PC-3 (cell line): ENCODE measurements around the gene CLASP2. TPM values are rescaled to one million over a fixed set of nuclear protein-coding genes. Genes with fewer than 3 reads are reported as not detected.

Experiments
- ATAC-seq: fragments of 200-7000 bp; cut with Tn5 transposase; 2 replicates; pipeline ENCODE4 v1.9.1; 2020; ENCODE audit warnings: mild to moderate bottlenecking, moderate library complexity
- BruUV-seq: library from RNA; stranded (reverse); fragments of 400-500 nt; replicated peaks from 2 replicates; lab custom pipeline; 2021; lab: Mats Ljungman, UMichigan
- CTCF ChIA-PET: fragments of 300-600 bp; sonication (Branson Sonifier 250); formaldehyde crosslinking; loops from one replicate; lab custom pipeline; 2022; ENCODE audit warnings: antibody characterized with exemption; lab: Charles Lee
- POLR2A ChIA-PET: fragments of 300-600 bp; sonication (Branson Sonifier 250); formaldehyde crosslinking; loops from one replicate; lab custom pipeline; 2022; ENCODE audit warnings: antibody characterized with exemption; ENCODE audit not compliant: unreplicated experiment; lab: Charles Lee
- DNase-seq: peaks from one replicate; pipeline ENCODE4 v3.0.0-alpha.2; 2015
- H2AFZ ChIP-seq: fragments of 300-600 bp; sonication (generic); 2 replicates; pipeline ENCODE4 v1.6.0; 2016; ENCODE audit warnings: antibody characterized with exemption, low read length
- H3F3A ChIP-seq: fragments of 300-600 bp; sonication (generic); one replicate; pipeline ENCODE4 v1.6.0; 2017; ENCODE audit warnings: antibody characterized with exemption, low read length, control low read depth, mild to moderate bottlenecking; ENCODE audit not compliant: unreplicated experiment
- H3K27ac ChIP-seq: fragments of 300-600 bp; sonication (generic); 2 replicates; pipeline ENCODE4 v1.5.1; 2016; ENCODE audit warnings: mild to moderate bottlenecking, low read length
- H3K27me3 ChIP-seq: fragments of 300-600 bp; sonication (generic); 2 replicates; pipeline ENCODE4 v1.6.1; 2016; ENCODE audit warnings: low read length, mixed read lengths
- H3K36me3 ChIP-seq: fragments of 300-600 bp; sonication (generic); 2 replicates; pipeline ENCODE4 v1.6.1; 2016; ENCODE audit warnings: low read depth, mixed run types, low read length, mixed read lengths
- H3K4me1 ChIP-seq: fragments of 300-600 bp; sonication (generic); 2 replicates; pipeline ENCODE4 v1.5.1; 2016; ENCODE audit warnings: low read length; ENCODE audit not compliant: insufficient read depth
- H3K4me2 ChIP-seq: fragments of 300-600 bp; sonication (generic); 2 replicates; pipeline ENCODE4 v1.6.0; 2016; ENCODE audit warnings: low read length
- H3K4me3 ChIP-seq: fragments of 300-600 bp; sonication (generic); 2 replicates; pipeline ENCODE4 v1.5.1; 2016; ENCODE audit warnings: mild to moderate bottlenecking, low read length, mixed read lengths
- H3K79me2 ChIP-seq: fragments of 300-600 bp; sonication (generic); 2 replicates; pipeline ENCODE4 v1.6.1; 2017; ENCODE audit warnings: low read length, mixed read lengths
- H3K9ac ChIP-seq: fragments of 300-600 bp; sonication (generic); 2 replicates; pipeline ENCODE4 v1.6.0; 2016; ENCODE audit warnings: mild to moderate bottlenecking, low read length
- H3K9me2 ChIP-seq: fragments of 300-600 bp; sonication (generic); replicated peaks from 2 replicates; pipeline ENCODE4 v1.6.1; 2016; ENCODE audit warnings: mixed run types, low read length, mixed read lengths
- H3K9me3 ChIP-seq: fragments of 300-600 bp; sonication (generic); 2 replicates; pipeline ENCODE4 v1.6.1; 2016; ENCODE audit warnings: low read length, mixed read lengths
- H4K20me1 ChIP-seq: fragments of 300-600 bp; sonication (generic); 2 replicates; pipeline ENCODE4 v1.6.1; 2016; ENCODE audit warnings: low read length, mixed read lengths
- EZH2 ChIP-seq: fragments of 300-600 bp; sonication (generic); IDR thresholded peaks from one replicate; pipeline ENCODE4 v1.6.1; 2017; ENCODE audit warnings: antibody characterized with exemption, mild to moderate bottlenecking, low read length; ENCODE audit not compliant: unreplicated experiment
- EZH2phosphoT487 ChIP-seq: fragments of 300-600 bp; sonication (generic); IDR thresholded peaks from 2 replicates; pipeline ENCODE4 v1.6.1; 2018; ENCODE audit warnings: mild to moderate bottlenecking, antibody characterized with exemption, low read length, borderline replicate concordance
- intact Hi-C: fragments of 100-400 bp; cut with micrococcal nuclease; formaldehyde crosslinking; loops from 2 replicates; pipeline ENCODE4 v1.9.0; 2023
- total RNA-seq: library from RNA; depleted of rRNA; stranded (reverse); fragments of >200 nt; gene quantifications from 2 replicates; pipeline ENCODE4 v1.2.3, GENCODE V29; 2014
- TF ChIP-seq, protein P1 (sequence below): fragments of 300-600 bp; sonication (generic); conservative IDR thresholded peaks from 2 replicates; pipeline ENCODE4 v1.5.1; 2017; ENCODE audit warnings: antibody characterized with exemption, low read depth, mild to moderate bottlenecking, low read length

CLASP2 gene
- total RNA-seq, 1 experiment from 2014 or later = 84.8 TPM

DNA sequence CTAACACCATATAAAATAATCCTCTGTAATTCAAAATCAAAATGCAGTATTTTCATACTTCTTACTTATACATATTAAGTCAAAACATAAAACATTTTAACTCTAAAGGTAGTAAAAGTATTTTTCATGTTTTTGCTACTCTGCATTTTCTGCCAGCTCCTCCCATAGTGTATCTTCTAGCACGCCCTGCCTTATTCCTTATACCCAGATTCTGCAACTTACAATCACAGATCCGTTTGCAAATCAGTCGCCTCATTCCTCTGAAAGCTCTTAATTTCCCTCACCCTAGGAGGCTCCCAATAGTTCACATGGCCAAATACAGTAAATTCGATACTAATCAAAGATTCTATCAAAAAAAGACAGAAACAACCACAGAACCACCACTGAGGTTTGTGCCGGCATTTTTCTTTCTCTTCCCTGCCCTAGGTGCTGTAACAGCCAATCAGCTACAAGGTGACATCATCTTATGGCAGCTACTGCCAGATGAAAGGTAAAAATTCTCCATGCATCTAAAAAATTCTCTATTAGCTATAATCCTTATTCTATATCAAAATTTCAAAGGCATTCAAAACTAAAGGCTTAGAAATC lies 72.9 kb downstream of the CLASP2 start:
- H3K27me3 ChIP-seq = no peaks in the 10 kb centered on the region
- intact Hi-C loops = no loop called here
- CTCF ChIA-PET = no interaction called here

DNA sequence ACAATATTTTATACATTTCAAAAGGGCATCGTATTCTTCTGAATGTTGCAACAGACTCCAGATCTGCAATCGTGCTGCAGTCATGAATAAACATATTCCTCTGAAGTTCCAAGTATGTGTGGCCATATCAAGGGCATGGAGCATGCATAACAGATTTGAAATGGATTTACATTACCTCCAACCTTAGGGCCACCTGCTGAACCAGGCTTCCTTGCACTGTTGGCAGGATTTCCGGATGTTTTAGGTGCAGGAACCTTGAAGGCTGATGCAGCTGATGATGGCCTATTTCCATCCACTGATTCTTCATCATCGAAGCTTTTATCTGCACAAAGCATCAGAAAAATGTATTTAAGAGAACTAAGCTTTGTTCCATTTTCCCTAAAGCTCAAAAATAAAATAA lies 73.5 kb downstream of the CLASP2 start:
- no peak overlapping the region for H3K9ac ChIP-seq
- H3K9me3 ChIP-seq = no peaks in the 10 kb centered on the region
- H4K20me1 ChIP-seq = no peaks in the 10 kb centered on the region
- DNase-seq (no peak), ATAC-seq (no peak)
- no peak overlapping the region for H3K4me3 ChIP-seq
- BruUV-seq = no TSS peak
- H2AFZ ChIP-seq = no peak overlapping the region
- intact Hi-C loops = no loop called here
- H3F3A ChIP-seq = no peaks in the 10 kb centered on the region
- H3K4me2 ChIP-seq = no peak overlapping the region
- TF ChIP-seq, protein P1, sequence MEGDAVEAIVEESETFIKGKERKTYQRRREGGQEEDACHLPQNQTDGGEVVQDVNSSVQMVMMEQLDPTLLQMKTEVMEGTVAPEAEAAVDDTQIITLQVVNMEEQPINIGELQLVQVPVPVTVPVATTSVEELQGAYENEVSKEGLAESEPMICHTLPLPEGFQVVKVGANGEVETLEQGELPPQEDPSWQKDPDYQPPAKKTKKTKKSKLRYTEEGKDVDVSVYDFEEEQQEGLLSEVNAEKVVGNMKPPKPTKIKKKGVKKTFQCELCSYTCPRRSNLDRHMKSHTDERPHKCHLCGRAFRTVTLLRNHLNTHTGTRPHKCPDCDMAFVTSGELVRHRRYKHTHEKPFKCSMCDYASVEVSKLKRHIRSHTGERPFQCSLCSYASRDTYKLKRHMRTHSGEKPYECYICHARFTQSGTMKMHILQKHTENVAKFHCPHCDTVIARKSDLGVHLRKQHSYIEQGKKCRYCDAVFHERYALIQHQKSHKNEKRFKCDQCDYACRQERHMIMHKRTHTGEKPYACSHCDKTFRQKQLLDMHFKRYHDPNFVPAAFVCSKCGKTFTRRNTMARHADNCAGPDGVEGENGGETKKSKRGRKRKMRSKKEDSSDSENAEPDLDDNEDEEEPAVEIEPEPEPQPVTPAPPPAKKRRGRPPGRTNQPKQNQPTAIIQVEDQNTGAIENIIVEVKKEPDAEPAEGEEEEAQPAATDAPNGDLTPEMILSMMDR = no peak
- no peak for TF ChIP-seq EZH2phosphoT487
- TF ChIP-seq EZH2 = no peak
- H3K36me3 ChIP-seq = peaks cover 3% of the 10 kb centered on the region; the same call in 1 of the 2 replicates
- no peaks in the 10 kb centered on the region for H3K27me3 ChIP-seq
- H3K4me1 ChIP-seq = no peaks in the 10 kb centered on the region
- H3K9me2 ChIP-seq = no peaks in the 10 kb centered on the region
- CTCF ChIA-PET = no interaction called here
- POLR2A ChIA-PET = interaction anchor here (0.5 kb wide), 1 partner anchor 140 kb away, joined by 4 read pairs; no protein-coding TSS in a partner anchor
- no peaks in the 10 kb centered on the region for H3K79me2 ChIP-seq
- no peak overlapping the region for H3K27ac ChIP-seq

More for the DNA sequence above, 72.9 kb downstream of the CLASP2 start:
- no peak overlapping the region for H2AFZ ChIP-seq
- peaks cover 3% of the 10 kb centered on the region; the same call in 1 of the 2 replicates for H3K36me3 ChIP-seq
- DNase-seq (no peak), ATAC-seq (no peak)
- TF ChIP-seq EZH2phosphoT487 (no peak), EZH2 (no peak)
- TF ChIP-seq, protein P1 = no peak
- POLR2A ChIA-PET = no interaction called here
- no peaks in the 10 kb centered on the region for H3K4me1 ChIP-seq
- H3K9me2 ChIP-seq = no peaks in the 10 kb centered on the region
- no peak overlapping the region for H3K4me3 ChIP-seq
- H3K79me2 ChIP-seq = no peaks in the 10 kb centered on the region
- no peak overlapping the region for H3K9ac ChIP-seq
- H4K20me1 ChIP-seq = no peaks in the 10 kb centered on the region
- BruUV-seq = no TSS peak
- no peak overlapping the region for H3K27ac ChIP-seq
- H3K4me2 ChIP-seq = no peak overlapping the region
- no peaks in the 10 kb centered on the region for H3F3A ChIP-seq
- H3K9me3 ChIP-seq = no peaks in the 10 kb centered on the region

DNA sequence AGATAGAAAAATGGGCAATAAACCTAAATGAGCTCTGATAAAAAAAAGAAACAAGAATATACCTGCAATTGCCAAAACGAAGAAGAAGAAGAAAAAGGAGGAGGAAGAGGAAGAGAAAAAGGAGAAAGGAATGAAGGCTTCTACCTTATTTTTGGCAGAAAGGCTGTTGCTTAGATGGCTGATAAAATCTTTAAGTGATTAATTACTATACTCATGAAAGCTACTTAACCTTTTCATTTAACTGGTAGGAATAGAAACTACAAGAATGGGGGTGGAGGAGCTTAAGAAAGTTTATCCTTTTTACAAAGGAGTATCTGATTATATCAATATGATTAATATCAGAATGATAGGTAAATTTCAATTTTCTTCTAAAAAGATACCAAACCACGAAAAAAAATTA lies 75.2 kb downstream of the CLASP2 start:
- H3K27ac ChIP-seq = no peak overlapping the region
- peaks cover 3% of the 10 kb centered on the region; the same call in 1 of the 2 replicates for H3K36me3 ChIP-seq
- H3K4me1 ChIP-seq = no peaks in the 10 kb centered on the region
- intact Hi-C loops = no loop called here
- TF ChIP-seq EZH2 (no peak), EZH2phosphoT487 (no peak)
- TF ChIP-seq, protein P1 = no peak
- no peaks in the 10 kb centered on the region for H4K20me1 ChIP-seq
- DNase-seq (no peak), ATAC-seq (no peak)
- CTCF ChIA-PET = no interaction called here
- no peaks in the 10 kb centered on the region for H3K79me2 ChIP-seq
- H2AFZ ChIP-seq = no peak overlapping the region
- H3K9me2 ChIP-seq = no peaks in the 10 kb centered on the region
- H3K4me3 ChIP-seq = no peak overlapping the region
- POLR2A ChIA-PET = interaction anchor here (0.7 kb wide), 1 partner anchor 155 kb away, joined by 8 read pairs; no protein-coding TSS in a partner anchor
- no TSS peak for BruUV-seq
- H3K9me3 ChIP-seq = no peaks in the 10 kb centered on the region
- H3F3A ChIP-seq = no peaks in the 10 kb centered on the region
- no peak overlapping the region for H3K9ac ChIP-seq
- no peaks in the 10 kb centered on the region for H3K27me3 ChIP-seq
- H3K4me2 ChIP-seq = no peak overlapping the region
